CD14-positive monocyte (primary cell): Measurements from ENCODE around the gene EVX1. TPM values are rescaled to one million over a fixed set of nuclear protein-coding genes. Genes with fewer than 3 reads are reported as not detected.

Experiments
- DNase-seq, 3 donors: peaks; one replicate each; pipeline ENCODE4 v3.0.0-alpha.2; 2011 to 2022
- H2AFZ ChIP-seq: 2 replicates; pipeline ENCODE4 v1.6.0; 2012; ENCODE audit warnings: mild to moderate bottlenecking, low read depth, low read length, inconsistent platforms; ENCODE audit not compliant: insufficient read depth, poor library complexity, severe bottlenecking
- H3K27ac ChIP-seq, 2 donors: 1 replicate in 1 of 2; 2 replicates in 1 of 2; pipeline ENCODE4 v1.5.1; 2012 to 2013; ENCODE audit warnings: low read length in 2 of 2, control low read depth in 1 of 2, inconsistent platforms in 1 of 2, low read depth in 1 of 2, mild to moderate bottlenecking in 1 of 2
- H3K27me3 ChIP-seq, 2 donors: one replicate each; pipeline versions ENCODE4 v1.6.0 to v1.6.1; 2011 to 2013; ENCODE audit warnings: low read length in 2 of 2; ENCODE audit not compliant: control insufficient read depth in 2 of 2, insufficient read depth in 2 of 2
- H3K36me3 ChIP-seq, 2 donors: replicated peaks in 1 of 2; 1 replicate in 1 of 2; 2 replicates in 1 of 2; pipeline versions ENCODE4 v1.5.1 to v1.6.1; 2012 to 2013; ENCODE audit warnings: low read length in 2 of 2, control low read depth in 1 of 2, inconsistent platforms in 1 of 2, mild to moderate bottlenecking in 1 of 2; ENCODE audit not compliant: insufficient read depth in 2 of 2, control insufficient read depth in 1 of 2
- H3K4me1 ChIP-seq, 2 donors: 1 replicate in 1 of 2; 2 replicates in 1 of 2; pipeline versions ENCODE4 v1.5.1 to v1.6.1; 2012 to 2013; ENCODE audit warnings: low read length in 2 of 2, control low read depth in 1 of 2, inconsistent platforms in 1 of 2, mild to moderate bottlenecking in 1 of 2, moderate library complexity in 1 of 2; ENCODE audit not compliant: insufficient read depth in 2 of 2, control insufficient read depth in 1 of 2
- H3K4me2 ChIP-seq: replicated peaks from 2 replicates; pipeline ENCODE3; 2012; ENCODE audit warnings: low read length, moderate library complexity, mild to moderate bottlenecking; ENCODE audit not compliant: poor library complexity, severe bottlenecking; ENCODE audit errors: extremely low read depth
- H3K4me3 ChIP-seq, 3 experiments: fragments of 200-600 bp in 1 of 3; sonication (generic) in 1 of 3; replicated peaks in 1 of 3; 1 replicate in 2 of 3; 2 replicates in 1 of 3; pipeline ENCODE4 v1.5.1; 2011 to 2013; ENCODE audit warnings: low read length in 3 of 3, mild to moderate bottlenecking in 3 of 3, control low read depth in 2 of 3, low read depth in 2 of 3, inconsistent platforms in 1 of 3, moderate library complexity in 1 of 3
- H3K79me2 ChIP-seq: 2 replicates; pipeline ENCODE4 v1.6.0; 2012; ENCODE audit warnings: mild to moderate bottlenecking, control low read depth, inconsistent platforms, low read length, moderate library complexity; ENCODE audit not compliant: insufficient read depth
- H3K9ac ChIP-seq: 2 replicates; pipeline ENCODE4 v1.6.0; 2017; ENCODE audit warnings: low read length, mild to moderate bottlenecking; ENCODE audit not compliant: insufficient read depth, poor library complexity, severe bottlenecking
- H3K9me3 ChIP-seq, 2 donors: replicated peaks in 1 of 2; 1 replicate in 1 of 2; 2 replicates in 1 of 2; pipeline versions ENCODE4 v1.5.1 to v1.6.1; 2012 to 2013; ENCODE audit warnings: low read length in 2 of 2, control low read depth in 1 of 2; ENCODE audit not compliant: control insufficient read depth in 1 of 2, insufficient read depth in 1 of 2
- H4K20me1 ChIP-seq: 2 replicates; pipeline ENCODE4 v1.6.0; 2012; ENCODE audit warnings: mild to moderate bottlenecking, low read length, control low read depth, moderate library complexity; ENCODE audit not compliant: insufficient read depth
- H3K27ac Mint-ChIP-seq, 7 donors: one replicate each; pipeline ENCODE4 v1.8.0; 2020; ENCODE audit warnings: mild to moderate bottlenecking in 7 of 7, mixed read lengths in 7 of 7, moderate library complexity in 6 of 7, inconsistent platforms in 2 of 7
- H3K27me3 Mint-ChIP-seq, 3 donors: one replicate each; pipeline ENCODE4 v1.8.0; 2021 to 2022; ENCODE audit warnings: low read depth in 3 of 3, mild to moderate bottlenecking in 3 of 3, mixed read lengths in 3 of 3, moderate library complexity in 3 of 3, inconsistent platforms in 1 of 3
- H3K36me3 Mint-ChIP-seq, 2 donors: one replicate each; pipeline ENCODE4 v1.8.0; 2020; ENCODE audit warnings: mixed read lengths in 2 of 2, inconsistent platforms in 1 of 2, mild to moderate bottlenecking in 1 of 2
- H3K4me1 Mint-ChIP-seq: one replicate; pipeline ENCODE4 v1.8.0; 2020; ENCODE audit warnings: mild to moderate bottlenecking, mixed read lengths
- H3K4me3 Mint-ChIP-seq, 2 donors: one replicate each; pipeline ENCODE4 v1.8.0; 2020; ENCODE audit warnings: mild to moderate bottlenecking in 2 of 2, mixed read lengths in 2 of 2, moderate library complexity in 1 of 2
- H3K9me3 Mint-ChIP-seq, 7 donors: one replicate each; pipeline ENCODE4 v1.8.0; 2020 to 2022; ENCODE audit warnings: mixed read lengths in 7 of 7, mild to moderate bottlenecking in 6 of 7, moderate library complexity in 6 of 7, inconsistent platforms in 2 of 7
- WGBS: methylation state at CpG from one replicate; pipeline ENCODE4 v1.1.5; 2013; ENCODE audit warnings: missing lambda C conversion rate; ENCODE audit not compliant: insufficient coverage; 5-methylcytosine and 5-hydroxymethylcytosine counted together
- intact Hi-C, 2 donors: fragments of 100-400 bp; cut with micrococcal nuclease; formaldehyde crosslinking; loops; one replicate each; pipeline versions ENCODE4 v1.15.0 to v1.15.1; 2023
- polyA plus RNA-seq, 3 donors: library from polyadenylated mRNA; depleted of rRNA in 1 of 3; unstranded in 2 of 3; stranded (reverse) in 1 of 3; fragments of 300-500 nt in 2 of 3; fragments of >200 nt in 1 of 3; fragmentation: Illumina TruSeq in 2 of 3; gene quantifications; 1 replicate in 2 of 3; 2 replicates in 1 of 3; pipeline ENCODE4 v1.2.3, GENCODE V29; 2012 to 2021
- TF ChIP-seq, protein P1 (sequence below): fragments of 200-600 bp; IDR thresholded peaks from one replicate; pipeline ENCODE4 v1.8.0; 2022; ENCODE audit warnings: antibody characterized with exemption, mild to moderate bottlenecking

Gene EVX1
- polyA plus RNA-seq, 3 donors = not detected

DNA sequence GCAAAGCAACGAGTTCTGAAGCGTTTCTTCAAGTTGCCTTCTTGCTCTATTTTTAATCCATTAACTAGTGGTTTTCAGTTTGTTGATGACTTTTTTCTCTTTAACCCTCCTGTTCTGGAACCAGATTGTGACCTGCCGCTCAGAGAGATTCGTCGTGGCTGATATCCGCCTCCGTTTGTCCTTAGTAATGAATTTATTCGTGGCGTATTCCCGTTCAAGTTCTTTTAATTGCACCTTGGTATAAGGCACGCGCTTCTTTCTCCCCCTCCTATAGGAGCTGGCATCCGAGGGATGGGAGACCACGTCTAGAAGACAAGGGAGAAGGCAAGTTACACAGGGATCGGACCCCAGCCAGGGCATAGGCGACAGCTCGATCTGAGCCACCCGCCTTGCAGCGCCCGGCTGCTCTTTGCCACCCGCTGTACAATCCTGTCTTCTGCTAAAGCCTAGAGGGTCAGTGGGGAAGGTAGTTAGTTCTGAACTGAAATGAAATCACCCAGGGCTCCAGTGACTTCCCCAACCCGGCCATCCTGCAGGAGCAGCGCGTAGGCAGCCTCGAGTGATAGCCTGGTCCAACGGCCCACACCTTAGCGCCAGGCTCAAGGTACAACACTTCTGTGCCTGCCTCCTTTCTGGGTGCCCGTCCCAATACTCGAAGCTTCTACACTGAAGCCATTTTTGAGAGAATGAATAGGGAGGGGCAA, 44.3 kb upstream of the EVX1 start:
- H3K36me3 Mint-ChIP-seq = peaks cover 11 to 20% of the 10 kb centered on the region in 2 donors
- no peak overlapping the region for H3K27ac Mint-ChIP-seq
- Histone ChIP-seq H3K27ac (no peak overlapping the region), H3K9me3 (peaks cover 2 to 37% of the 10 kb centered on the region in 2 donors), H3K4me1 (peaks cover 35 to 43% of the 10 kb centered on the region in 2 donors), H3K9ac (no peak overlapping the region), H3K79me2 (no peaks in the 10 kb centered on the region), H2AFZ (no peak overlapping the region), H3K27me3 (peaks cover 87 to 94% of the 10 kb centered on the region in 2 donors), H3K4me3 (no peak overlapping the region), H4K20me1 (no peaks in the 10 kb centered on the region), H3K36me3 (no peaks in the 10 kb centered on the region), H3K4me2 (peak overlapping the region; percentile 54)
- TF ChIP-seq, protein P1, sequence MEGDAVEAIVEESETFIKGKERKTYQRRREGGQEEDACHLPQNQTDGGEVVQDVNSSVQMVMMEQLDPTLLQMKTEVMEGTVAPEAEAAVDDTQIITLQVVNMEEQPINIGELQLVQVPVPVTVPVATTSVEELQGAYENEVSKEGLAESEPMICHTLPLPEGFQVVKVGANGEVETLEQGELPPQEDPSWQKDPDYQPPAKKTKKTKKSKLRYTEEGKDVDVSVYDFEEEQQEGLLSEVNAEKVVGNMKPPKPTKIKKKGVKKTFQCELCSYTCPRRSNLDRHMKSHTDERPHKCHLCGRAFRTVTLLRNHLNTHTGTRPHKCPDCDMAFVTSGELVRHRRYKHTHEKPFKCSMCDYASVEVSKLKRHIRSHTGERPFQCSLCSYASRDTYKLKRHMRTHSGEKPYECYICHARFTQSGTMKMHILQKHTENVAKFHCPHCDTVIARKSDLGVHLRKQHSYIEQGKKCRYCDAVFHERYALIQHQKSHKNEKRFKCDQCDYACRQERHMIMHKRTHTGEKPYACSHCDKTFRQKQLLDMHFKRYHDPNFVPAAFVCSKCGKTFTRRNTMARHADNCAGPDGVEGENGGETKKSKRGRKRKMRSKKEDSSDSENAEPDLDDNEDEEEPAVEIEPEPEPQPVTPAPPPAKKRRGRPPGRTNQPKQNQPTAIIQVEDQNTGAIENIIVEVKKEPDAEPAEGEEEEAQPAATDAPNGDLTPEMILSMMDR = no peak
- peaks cover 0 to 43% (median 26%) of the 10 kb centered on the region in 7 donors for H3K9me3 Mint-ChIP-seq
- peaks cover 86 to 92% (median 89%) of the 10 kb centered on the region in 3 donors for H3K27me3 Mint-ChIP-seq
- WGBS = 17% methylated on average over 23 of the region's 29 CpGs
- intact Hi-C loops = loop anchor here (5.0 to 10.0 kb wide), 3 partner anchors 587 to 824 kb away; no protein-coding TSS in a partner anchor
- DNase-seq = no peak
- peak overlapping the region in 1 of 2 donors; percentile 84 for H3K4me3 Mint-ChIP-seq
- peaks cover 53% of the 10 kb centered on the region for H3K4me1 Mint-ChIP-seq

DNA sequence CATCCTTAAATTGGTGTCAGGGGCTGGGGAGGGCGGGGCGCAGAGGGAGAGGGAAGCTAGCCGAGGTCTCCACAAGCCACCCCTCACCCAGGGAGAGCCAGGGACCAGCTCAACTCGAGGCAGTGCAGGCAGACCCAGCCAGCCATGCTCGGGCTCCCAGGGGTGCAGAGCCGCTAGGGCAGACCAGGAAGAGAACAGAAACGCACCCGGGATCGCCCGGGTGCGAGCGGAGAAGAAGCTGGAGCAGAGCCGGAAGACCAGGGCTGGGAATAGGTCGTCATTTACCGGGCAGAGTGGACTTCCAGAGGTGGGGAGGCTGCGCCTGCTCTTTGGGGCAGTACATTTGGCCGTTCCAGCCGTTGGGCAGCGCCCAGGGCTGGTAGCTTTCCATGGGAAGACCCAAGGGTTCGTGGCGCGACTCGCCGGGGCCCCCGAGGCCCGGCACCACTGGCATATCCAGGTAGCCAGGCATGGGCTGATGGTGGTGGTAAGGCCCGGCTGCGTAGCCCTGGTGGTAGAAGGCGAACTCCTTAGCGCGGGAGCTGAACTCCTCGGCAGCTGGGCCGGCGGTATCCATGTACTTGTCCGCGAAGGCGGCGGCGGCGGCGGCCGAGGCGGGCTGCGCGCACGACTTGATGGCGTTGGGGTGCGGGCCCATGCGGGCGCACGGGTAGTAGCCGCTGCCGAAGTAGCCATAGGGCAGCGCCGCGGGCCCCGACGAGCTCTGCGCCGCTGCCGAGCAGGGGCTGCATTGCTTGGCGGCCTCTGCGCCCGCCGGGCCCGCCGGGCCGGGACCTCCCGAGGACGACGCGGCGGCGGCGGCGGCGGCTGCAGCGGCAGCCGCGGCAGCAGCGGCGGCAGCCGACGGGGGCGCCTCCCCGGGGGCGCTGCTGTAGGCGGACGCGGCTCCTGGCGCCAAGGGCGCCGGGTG, 43.5 kb upstream of the EVX1 start:
- Histone ChIP-seq H4K20me1 (no peaks in the 10 kb centered on the region), H3K9ac (no peak overlapping the region), H3K4me2 (peak overlapping the region; percentile 54), H2AFZ (peak overlapping the region; percentile 19), H3K36me3 (no peaks in the 10 kb centered on the region), H3K4me1 (peaks cover 31 to 38% of the 10 kb centered on the region in 2 donors), H3K9me3 (peaks cover 0 to 39% of the 10 kb centered on the region in 2 donors), H3K79me2 (no peaks in the 10 kb centered on the region), H3K4me3 (no peak overlapping the region), H3K27ac (no peak overlapping the region), H3K27me3 (peaks cover 87 to 94% of the 10 kb centered on the region in 2 donors)
- Mint-ChIP-seq H3K4me1 (peaks cover 47% of the 10 kb centered on the region), H3K27ac (no peak overlapping the region), H3K4me3 (peak overlapping the region; percentile 67 to 84), H3K36me3 (peaks cover 11 to 22% of the 10 kb centered on the region in 2 donors), H3K9me3 (peaks cover 0 to 40% (median 21%) of the 10 kb centered on the region in 7 donors), H3K27me3 (peaks cover 86 to 92% (median 89%) of the 10 kb centered on the region in 3 donors)
- TF ChIP-seq, protein P1 = no peak
- intact Hi-C loops = loop anchor here (5.0 to 10.0 kb wide), 3 partner anchors 586 to 823 kb away; no protein-coding TSS in a partner anchor
- no peak for DNase-seq
- WGBS = 2% methylated on average over 89 of the region's 93 CpGs
